Stimulated activated CD4-positive, alpha-beta T cell treated with anti-CD3 and anti-CD28 coated beads, Interleukin-4, amount 100 ng/mL, for 1 hour (primary cell): ENCODE measurements around the gene C5orf15.
"Not testable (repeated sequence)": the region's sequence is repeated elsewhere in the genome, so short reads cannot be mapped to it uniquely, and the experiment has no call there.

Experiments
- DNase-seq: peaks from one replicate; pipeline ENCODE4 v3.0.0-alpha.2; 2020

C5orf15 gene

GRCh38 chr5:133959643-133960042 is 8.8 kb downstream of the C5orf15 start:
- DNase-seq: no peak

GRCh38 chr5:133957591-133957990 is 10.8 kb downstream of the C5orf15 start:
- no peak for DNase-seq

- no peak for DNase-seq
Observed at GRCh38 chr5:133957080-133957479, 11.3 kb downstream of the C5orf15 start.

GRCh38 chr5:133956196-133956595 is 12.2 kb downstream of the C5orf15 start:
- not testable (repeated sequence) for DNase-seq

- no peak for DNase-seq
Observed at GRCh38 chr5:133953568-133954145, 14.8 kb downstream of the C5orf15 start.

- DNase-seq: no peak
Observed at GRCh38 chr5:133952729-133953567, 15.5 kb downstream of the C5orf15 start.

GRCh38 chr5:133950821-133951612 is 17.4 kb downstream of the C5orf15 start:
- no peak for DNase-seq

GRCh38 chr5:133948721-133949120 is 19.7 kb downstream of the C5orf15 start:
- DNase-seq: no peak

GRCh38 chr5:133947431-133947841 is 21.0 kb downstream of the C5orf15 start:
- no peak for DNase-seq

- no peak for DNase-seq
Observed at GRCh38 chr5:133945568-133945967, 22.9 kb downstream of the C5orf15 start.

GRCh38 chr5:133944263-133945185 is 23.9 kb downstream of the C5orf15 start:
- DNase-seq: peak; percentile 46

- no peak for DNase-seq
Observed at GRCh38 chr5:133943475-133943817, 25.0 kb downstream of the C5orf15 start.

GRCh38 chr5:133942614-133943474 is 25.6 kb downstream of the C5orf15 start:
- no peak for DNase-seq

- DNase-seq: no peak
Observed at GRCh38 chr5:133941456-133942196, 26.8 kb downstream of the C5orf15 start.

- no peak for DNase-seq
Observed at GRCh38 chr5:133939668-133940067, 28.8 kb downstream of the C5orf15 start.

- no peak for DNase-seq
Observed at GRCh38 chr5:133938929-133939328, 29.5 kb downstream of the C5orf15 start.

- no peak for DNase-seq
Observed at GRCh38 chr5:133938039-133938821, 30.2 kb downstream of the C5orf15 start.

GRCh38 chr5:133937628-133938027 is 30.8 kb downstream of the C5orf15 start:
- DNase-seq: not testable (repeated sequence)

- no peak for DNase-seq
Observed at GRCh38 chr5:133936651-133937015, 31.8 kb downstream of the C5orf15 start.
